Colonic mucosa (tissue), 4 donors: ENCODE data around the gene EIF5A2. TPM values are rescaled to one million over a fixed set of nuclear protein-coding genes. Genes with fewer than 3 reads are reported as not detected.

ENCODE experiments used
- DNase-seq: peaks from one replicate; pipeline ENCODE4 v3.0.0-alpha.2; 2020
- H3K27ac ChIP-seq: fragments of 200-600 bp; one replicate; pipeline ENCODE4 v1.8.0; 2021
- H3K27me3 ChIP-seq: fragments of 200-600 bp; one replicate; pipeline ENCODE4 v1.8.0; 2021
- H3K36me3 ChIP-seq: fragments of 200-600 bp; one replicate; pipeline ENCODE4 v1.8.0; 2021
- H3K4me1 ChIP-seq: fragments of 200-600 bp; one replicate; pipeline ENCODE4 v1.8.0; 2021; ENCODE audit warnings: mild to moderate bottlenecking
- H3K4me3 ChIP-seq: fragments of 200-600 bp; one replicate; pipeline ENCODE4 v1.8.0; 2021
- H3K9ac ChIP-seq, 2 donors: one replicate each; pipeline ENCODE4 v1.7.0; 2013; ENCODE audit warnings: control low read depth in 2 of 2, low read depth in 2 of 2, low read length in 2 of 2
- H3K9me3 ChIP-seq: fragments of 200-600 bp; one replicate; pipeline ENCODE4 v1.8.0; 2021
- CTCF ChIP-seq: fragments of 200-600 bp; IDR thresholded peaks from one replicate; pipeline ENCODE4 v1.8.0; 2022; ENCODE audit warnings: antibody characterized with exemption, mild to moderate bottlenecking
- intact Hi-C: fragments of 100-400 bp; cut with DNase I; formaldehyde crosslinking; loops from one replicate; pipeline ENCODE4 v1.14.1; 2022
- total RNA-seq, 2 donors: library from RNA; stranded (reverse); fragmentation: NEBNext Ultra II Directional in 1 of 2; extraction: Animal tissue kit (Norgen Biotek cat#: 25700) in 1 of 2; gene quantifications; one replicate each; pipeline ENCODE4 v1.2.1, GENCODE V29; 2021
- donor health status: healthy.
- donor health status: DM: no; HTN: no; CAD: no.
- donor health status: DM: no; HTN: no; CAD: no.

The EIF5A2 gene
- total RNA-seq, 2 donors from 2014 or later: 6.1 to 9.6 TPM

DNA sequence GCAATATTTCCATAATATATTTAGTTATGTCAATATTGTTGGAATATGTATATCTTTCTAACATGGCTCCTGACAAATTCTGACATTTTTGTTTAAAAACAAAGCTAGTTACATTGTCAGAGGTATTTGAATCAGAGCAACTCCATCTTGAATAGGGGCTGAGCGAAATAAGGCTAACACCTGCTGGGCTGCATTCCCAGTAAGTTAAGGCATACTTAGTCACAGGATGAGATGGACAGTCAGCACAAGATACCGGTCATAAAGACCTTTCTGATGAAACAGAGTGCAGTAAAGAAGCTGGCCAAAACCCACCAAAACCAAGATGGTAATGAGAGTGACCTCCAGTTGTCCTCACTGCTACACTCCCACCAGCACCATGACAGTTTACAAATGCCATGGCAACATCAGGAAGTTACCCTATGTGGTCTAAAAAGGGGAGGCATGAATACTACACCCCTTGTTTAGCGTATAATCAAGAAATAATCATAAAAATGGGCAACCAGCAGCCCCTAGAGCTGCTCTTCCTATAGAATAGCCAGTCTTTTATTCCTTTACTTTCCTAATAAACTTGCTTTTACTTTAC, 68.8 kb downstream of the EIF5A2 start:
- Histone ChIP-seq H3K9me3 (no peaks in the 10 kb centered on the region), H3K36me3 (no peaks in the 10 kb centered on the region), H3K27ac (no peak overlapping the region), H3K27me3 (no peaks in the 10 kb centered on the region), H3K4me1 (no peaks in the 10 kb centered on the region), H3K9ac (no peak overlapping the region), H3K4me3 (no peak overlapping the region)
- intact Hi-C loops: loop anchor here (10.0 kb wide), 1 partner anchor 425 kb away; the partner anchor contains the start of gene CLDN11
- DNase-seq: no peak
- TF ChIP-seq CTCF: no peak

Other genes starting within 250 kb of the EIF5A2 start
- gene RPL22L1, start 38.4 kb downstream of the EIF5A2 start, total RNA-seq: 10 to 100 TPM; 37.7 to 67.8 TPM
- under 1 TPM; 0.08 to 0.27 TPM for gene SLC2A2, start 118.1 kb upstream of the EIF5A2 start, total RNA-seq